ENCODE results near the gene AOPEP. TPM values are rescaled to one million over a fixed set of nuclear protein-coding genes. Genes with fewer than 3 reads are reported as not detected.
A peak's percentile ranks its signal among the peaks of the same experiment; 100 is the strongest.

AOPEP gene
- total and polyA plus RNA-seq, 2 of the 13 experiments (the other 11 are each of a cell fraction or from before 2014, with no cell fraction given) = 22.2 to 41.6 TPM

- no peak for TF ChIP-seq FUBP1 (CRISPR knock-in tag; IDR thresholded peaks at IDR 0.05; ENCODE audit: borderline replicate concordance)
- no peak for TF ChIP-seq HNRNPH1 (optimal IDR thresholded peaks at IDR 0.05; ENCODE audit: low read depth, low read length)
- peak in 1 of 2 experiments; percentile 10; a peak in 1 of 4 replicates for TF ChIP-seq ATF4 (CRISPR knock-in tag; IDR thresholded peaks at IDR 0.05)
- no peak for TF ChIP-seq ZNF737 (CRISPR knock-in tag; IDR thresholded peaks at IDR 0.05; ENCODE audit: borderline replicate concordance)
- peak; percentile 27; the same call in 1 of the 2 replicates for TF ChIP-seq ARID4A (CRISPR knock-in tag; IDR thresholded peaks at IDR 0.05; ENCODE audit: borderline replicate concordance)
- TF ChIP-seq ARNTL (CRISPR knock-in tag; IDR thresholded peaks at IDR 0.05) = peak; percentile 38; the same call in 1 of the 2 replicates
- no peak for TF ChIP-seq MTERF4 (CRISPR knock-in tag; IDR thresholded peaks at IDR 0.05)
- TF ChIP-seq NPAS2 (CRISPR knock-in tag; IDR thresholded peaks at IDR 0.05; ENCODE audit: borderline replicate concordance) = no peak
- TF ChIP-seq CEBPZ (IDR thresholded peaks at IDR 0.05; ENCODE audit: low read length) = no peak
- no peak for TF ChIP-seq NR0B2 (CRISPR knock-in tag; IDR thresholded peaks at IDR 0.05)
- TF ChIP-seq YY1 (IDR thresholded peaks at IDR 0.05; ENCODE audit: insufficient read depth, insufficient replicate concordance, low read depth, low read length) = peak; percentile 25
- no peak for TF ChIP-seq ZNF446 (CRISPR knock-in tag; IDR thresholded peaks at IDR 0.05)
- TF ChIP-seq RELA (CRISPR knock-in tag; IDR thresholded peaks at IDR 0.05) = no peak
- TF ChIP-seq PLRG1 (conservative IDR thresholded peaks at IDR 0.05) = no peak
- peak; percentile 63 for TF ChIP-seq POLR2G (IDR thresholded peaks at IDR 0.05; ENCODE audit: low read depth, low read length)
- no peak for TF ChIP-seq ZNF207 (IDR thresholded peaks at IDR 0.05; ENCODE audit: borderline replicate concordance)
- no peak for TF ChIP-seq ZNF850 (CRISPR knock-in tag; conservative IDR thresholded peaks at IDR 0.05)
These were observed 297.7 kb downstream of the AOPEP start (continued) for GRCh38 chr9:95024097-95024671.
